SK-N-SH (cell line): ENCODE results near the gene KMT2C. TPM values are rescaled to one million over a fixed set of nuclear protein-coding genes. Genes with fewer than 3 reads are reported as not detected.
A peak's percentile ranks its signal among the peaks of the same experiment; 100 is the strongest.
"Not testable (repeated sequence)": the region's sequence is repeated elsewhere in the genome, so short reads cannot be mapped to it uniquely, and the experiment has no call there.

Source experiments
- CTCF ChIA-PET: fragments of 300-600, 350-600 bp; formaldehyde crosslinking; extraction: SDS; loops from one replicate; lab custom pipeline; 2021; lab: Yijun Ruan, JAX
- POLR2A ChIA-PET: fragments of 350-600 bp; sonication (Branson Sonifier 250); formaldehyde crosslinking; extraction: SDS; loops from one replicate; lab custom pipeline; 2020; ENCODE audit warnings: antibody characterized with exemption, inconsistent platforms; lab: Yijun Ruan, JAX
- DNase-seq: peaks from one replicate; pipeline ENCODE4 v3.0.0; 2012
- H2AFZ ChIP-seq: fragments of 200-600 bp; sonication (generic); 2 replicates; pipeline ENCODE4 v1.8.1; 2016; ENCODE audit warnings: antibody characterized with exemption, mild to moderate bottlenecking, low read depth
- H3F3A ChIP-seq: fragments of 200-600 bp; sonication (generic); replicated peaks from 2 replicates; pipeline ENCODE3; 2016; ENCODE audit warnings: antibody characterized with exemption, mild to moderate bottlenecking; ENCODE audit not compliant: insufficient read depth
- H3K27ac ChIP-seq, 2 experiments: fragments of 200-500 bp in 1 of 2; fragments of 200-600 bp in 1 of 2; sonication (Bioruptor generic) in 1 of 2; sonication (generic), shearing (Covaris generic) in 1 of 2; 2 replicates each; pipeline versions ENCODE4 v1.5.1 to v1.6.1; 2014 to 2016; ENCODE audit warnings: low read depth in 2 of 2, inconsistent platforms in 1 of 2, low read length in 1 of 2, mild to moderate bottlenecking in 1 of 2, mixed read lengths in 1 of 2
- H3K27me3 ChIP-seq: fragments of 200-600 bp; sonication (generic), shearing (Covaris generic); 2 replicates; pipeline ENCODE4 v1.6.1; 2016; ENCODE audit warnings: mixed run types; ENCODE audit not compliant: insufficient read depth
- H3K36me3 ChIP-seq, 2 experiments: fragments of 200-500 bp in 1 of 2; fragments of 200-600 bp in 1 of 2; sonication (Bioruptor generic) in 1 of 2; sonication (generic) in 1 of 2; replicated peaks in 1 of 2; 2 replicates each; pipeline versions ENCODE3 to v1.5.1; 2014 to 2016; ENCODE audit warnings: low read length in 1 of 2, mild to moderate bottlenecking in 1 of 2; ENCODE audit not compliant: insufficient read depth in 2 of 2, control insufficient read depth in 1 of 2
- H3K4me1 ChIP-seq, 2 experiments: fragments of 200-500 bp in 1 of 2; fragments of 200-600 bp in 1 of 2; sonication (Bioruptor generic) in 1 of 2; sonication (generic), shearing (Covaris generic) in 1 of 2; 2 replicates each; pipeline versions ENCODE4 v1.5.1 to v1.6.1; 2014 to 2016; ENCODE audit warnings: low read depth in 1 of 2, low read length in 1 of 2, mixed run types in 1 of 2; ENCODE audit not compliant: insufficient read depth in 2 of 2, control insufficient read depth in 1 of 2
- H3K4me2 ChIP-seq: fragments of 200-600 bp; sonication (generic), shearing (Covaris generic); 2 replicates; pipeline ENCODE4 v1.6.1; 2017; ENCODE audit warnings: mixed run types
- H3K4me3 ChIP-seq, 2 experiments: fragments of 200-500 bp in 1 of 2; fragments of 200-600 bp in 1 of 2; sonication (Bioruptor generic) in 1 of 2; sonication (generic), shearing (Covaris generic) in 1 of 2; 2 replicates each; pipeline versions ENCODE4 v1.5.1 to v1.8.1; 2014 to 2016; ENCODE audit warnings: low read depth in 2 of 2, inconsistent platforms in 1 of 2, low read length in 1 of 2, mild to moderate bottlenecking in 1 of 2, mixed read lengths in 1 of 2, moderate library complexity in 1 of 2
- H3K79me2 ChIP-seq: fragments of 200-600 bp; sonication (generic); 2 replicates; pipeline ENCODE4 v1.8.1; 2017; ENCODE audit warnings: mild to moderate bottlenecking; ENCODE audit not compliant: insufficient read depth
- H3K9ac ChIP-seq: fragments of 200-600 bp; sonication (generic); 2 replicates; pipeline ENCODE4 v1.6.1; 2017; ENCODE audit warnings: mixed run types
- H3K9me2 ChIP-seq: fragments of 200-600 bp; sonication (generic); 2 replicates; pipeline ENCODE4 v1.6.1; 2017; ENCODE audit warnings: mixed run types
- H3K9me3 ChIP-seq: fragments of 200-600 bp; sonication (generic); 2 replicates; pipeline ENCODE4 v1.6.1; 2017; ENCODE audit warnings: mixed run types, mild to moderate bottlenecking, moderate library complexity
- H4K20me1 ChIP-seq: fragments of 200-600 bp; sonication (generic); 2 replicates; pipeline ENCODE4 v1.6.1; 2017; ENCODE audit warnings: mild to moderate bottlenecking, mixed run types; ENCODE audit not compliant: insufficient read depth
- EZH2phosphoT487 ChIP-seq: fragments of 200-600 bp; sonication (generic); IDR thresholded peaks from 2 replicates; pipeline ENCODE4 v1.6.1; 2017; ENCODE audit warnings: low read depth, mixed run types, mild to moderate bottlenecking, antibody characterized with exemption, moderate library complexity, borderline replicate concordance
- FOSL2 ChIP-seq: IDR thresholded peaks from 2 replicates; pipeline ENCODE4 v1.4.0; 2012; ENCODE audit warnings: low read depth, mild to moderate bottlenecking, moderate library complexity, borderline replicate concordance
- GATA2 ChIP-seq: sonication (generic); formaldehyde crosslinking; IDR thresholded peaks from 2 replicates; pipeline ENCODE4 v1.5.0; 2020; ENCODE audit warnings: mild to moderate bottlenecking, missing genetic modification reagents
- JUND ChIP-seq: IDR thresholded peaks from 2 replicates; pipeline ENCODE4 v1.4.0; 2012
- NFIC ChIP-seq: IDR thresholded peaks from 2 replicates; pipeline ENCODE4 v1.4.0; 2012; ENCODE audit warnings: borderline replicate concordance
- YY1 ChIP-seq: IDR thresholded peaks from 2 replicates; pipeline ENCODE4 v1.4.0; 2012; ENCODE audit warnings: low read depth, mild to moderate bottlenecking
- WGBS: methylation state at CpG from one replicate; pipeline ENCODE4 v1.1.6; 2017; ENCODE audit warnings: low lambda C conversion rate; 5-methylcytosine and 5-hydroxymethylcytosine counted together
- polyA plus RNA-seq, 3 experiments: library from polyadenylated mRNA; depleted of rRNA; stranded (reverse); fragments of >200 nt; gene quantifications; 2 replicates each; pipeline ENCODE4 v1.2.3, GENCODE V29; 2012

KMT2C gene
- polyA plus RNA-seq, 1 of the 3 experiments (the other 2 are of a cell fraction), result 8.0 TPM

GRCh38 chr7:152392254-152392653, 43.5 kb downstream of the KMT2C start (continued):
- no peak for TF ChIP-seq GATA2 (CRISPR knock-in tag)

- H3K4me2 ChIP-seq, CTCF ChIA-PET, POLR2A ChIA-PET, DNase-seq, H3K9me3 ChIP-seq, H3K27ac ChIP-seq, H3K4me1 ChIP-seq, H3K36me3 ChIP-seq, H3K4me3 ChIP-seq, H3K9ac ChIP-seq, H2AFZ ChIP-seq, H3K9me2 ChIP-seq, H3K27me3 ChIP-seq: not testable (repeated sequence)
- Histone ChIP-seq H4K20me1 (peaks cover 75% of the 10 kb centered on the region), H3K79me2 (peaks cover 94% of the 10 kb centered on the region), H3F3A (peaks cover 10% of the 10 kb centered on the region)
- WGBS, result 41% methylated on average over 5 of the region's 5 CpGs
Observed at GRCh38 chr7:152386136-152386764, 49.6 kb downstream of the KMT2C start.

GRCh38 chr7:152384235-152385200, 51.3 kb downstream of the KMT2C start:
- H3K9ac ChIP-seq, H3K9me3 ChIP-seq, H3K36me3 ChIP-seq, H2AFZ ChIP-seq, POLR2A ChIA-PET, H3K4me2 ChIP-seq, H3K27me3 ChIP-seq, H3K4me3 ChIP-seq, H3K9me2 ChIP-seq, H3K4me1 ChIP-seq, DNase-seq: not testable (repeated sequence)
- Histone ChIP-seq H3K27ac (peak overlapping the region in 1 of 2 experiments; percentile 43; a peak in 1 of 4 replicates), H4K20me1 (peaks cover 75% of the 10 kb centered on the region), H3F3A (peaks cover 10% of the 10 kb centered on the region), H3K79me2 (peaks cover 94% of the 10 kb centered on the region)
- 53% methylated on average over 4 of the region's 4 CpGs for WGBS
- CTCF ChIA-PET, result interaction anchor here (0.8 kb wide), 1 partner anchor 9 kb away, joined by 3 read pairs; no protein-coding TSS in a partner anchor

- H3K4me3 ChIP-seq, result no peak overlapping the region
- DNase-seq, result no peak
- H3K9me2 ChIP-seq, result no peaks in the 10 kb centered on the region
- peaks cover 94% of the 10 kb centered on the region for H3K79me2 ChIP-seq
- POLR2A ChIA-PET, result no interaction called here
- peaks cover 0 to 4% of the 10 kb centered on the region in 2 experiments; a peak in 2 of 4 replicates for H3K4me1 ChIP-seq
- no peak overlapping the region; the same call in 1 of the 2 replicates for H3K4me2 ChIP-seq
- H3K9ac ChIP-seq, result no peak overlapping the region
- no peak overlapping the region for H2AFZ ChIP-seq
- no peaks in the 10 kb centered on the region for H3K36me3 ChIP-seq
- no peaks in the 10 kb centered on the region for H3K27me3 ChIP-seq
- CTCF ChIA-PET, result interaction anchor here (0.8 to 1.0 kb wide), 3 partner anchors 10 to 14 kb away, joined by 3 to 4 read pairs (median 3); no protein-coding TSS in a partner anchor
- TF ChIP-seq NFIC, result peak; percentile 52; the same call in 1 of the 2 replicates
- TF ChIP-seq EZH2phosphoT487, result no peak
- peak; percentile 61; the same call in 1 of the 2 replicates for TF ChIP-seq FOSL2
- TF ChIP-seq JUND, result 0 out of 2 replicates have a peak, but pooled peaks have one; percentile 36
- no peak for TF ChIP-seq YY1
- peaks cover 10% of the 10 kb centered on the region for H3F3A ChIP-seq
- peak overlapping the region in 1 of 2 experiments; percentile 43; a peak in 2 of 4 replicates for H3K27ac ChIP-seq
- 81% methylated on average over 9 of the region's 9 CpGs for WGBS
- 0 out of 2 replicates have a peak, but pooled peaks cover under 1% of the 10 kb centered on the region for H3K9me3 ChIP-seq
- peaks cover 74% of the 10 kb centered on the region for H4K20me1 ChIP-seq
Observed at GRCh38 chr7:152383341-152384234, 52.2 kb downstream of the KMT2C start.
